HG03045 (cell line): ENCODE measurements around the gene SPA17.

Experiments
- ATAC-seq: cut with Tn5 transposase; IDR thresholded peaks from one replicate; pipeline ENCODE4 v1.9.1; 2021; ENCODE audit warnings: mild to moderate bottlenecking, moderate library complexity; ENCODE audit not compliant: unreplicated experiment

Gene SPA17

GRCh38 chr11:124673333-124674167, at the start of gene SPA17, which contains the start of gene SIAE:
SPA17 (plus strand) TSS chr11:124673904; CDS start chr11:124675265, 1,361 bp downstream.
SIAE (minus strand) TSS chr11:124673739; CDS start chr11:124673708, 31 bp downstream.
- peak; percentile 95 for ATAC-seq

- ATAC-seq: no peak
These were observed 48.1 kb upstream of the SPA17 start for GRCh38 chr11:124625504-124626168.

GRCh38 chr11:124627546-124627945, 46.2 kb upstream of the SPA17 start:
- no peak for ATAC-seq

GRCh38 chr11:124629961-124630360, 43.7 kb upstream of the SPA17 start:
- ATAC-seq: no peak

- no peak for ATAC-seq
These were observed 40.3 kb upstream of the SPA17 start for GRCh38 chr11:124633355-124633754.

GRCh38 chr11:124635932-124636331, 37.8 kb upstream of the SPA17 start:
- no peak for ATAC-seq

- no peak for ATAC-seq
These were observed 35.2 kb upstream of the SPA17 start for GRCh38 chr11:124638500-124638899.

- ATAC-seq: no peak
These were observed 34.5 kb upstream of the SPA17 start for GRCh38 chr11:124639186-124639585.

GRCh38 chr11:124640666-124641065, 33.0 kb upstream of the SPA17 start:
- ATAC-seq: no peak

- ATAC-seq: no peak
These were observed 31.1 kb upstream of the SPA17 start for GRCh38 chr11:124642628-124643027.

- ATAC-seq: no peak
These were observed 30.6 kb upstream of the SPA17 start for GRCh38 chr11:124643042-124643604.

GRCh38 chr11:124643605-124644425, 29.9 kb upstream of the SPA17 start:
- ATAC-seq: no peak

GRCh38 chr11:124644426-124645280, 29.1 kb upstream of the SPA17 start:
- ATAC-seq: no peak

- ATAC-seq: no peak
These were observed 27.6 kb upstream of the SPA17 start for GRCh38 chr11:124646148-124646547.

GRCh38 chr11:124648610-124649009, 25.1 kb upstream of the SPA17 start:
- ATAC-seq: no peak

- ATAC-seq: no peak
These were observed 16.7 kb upstream of the SPA17 start for GRCh38 chr11:124656774-124657630.

- ATAC-seq: no peak
These were observed 15.8 kb upstream of the SPA17 start for GRCh38 chr11:124657904-124658303.

GRCh38 chr11:124658501-124658900, 15.2 kb upstream of the SPA17 start:
- no peak for ATAC-seq

GRCh38 chr11:124658986-124659385, 14.7 kb upstream of the SPA17 start:
- no peak for ATAC-seq
